HepG2 (cell line): ENCODE data around the gene TPI1. TPM values are rescaled to one million over a fixed set of nuclear protein-coding genes. Genes with fewer than 3 reads are reported as not detected.

Experiments
- ARHGAP35 ChIP-seq: sonication (generic); formaldehyde crosslinking; IDR thresholded peaks from 2 replicates; pipeline ENCODE4 v1.9.0; 2022; ENCODE audit warnings: mild to moderate bottlenecking, inconsistent platforms, moderate library complexity, missing genetic modification reagents, borderline replicate concordance
- ATM ChIP-seq: fragments of 450-650 bp; IDR thresholded peaks from 2 replicates; pipeline ENCODE4 v1.7.1; 2017; ENCODE audit warnings: mild to moderate bottlenecking, borderline replicate concordance
- DNMT3B ChIP-seq: conservative IDR thresholded peaks from 2 replicates; pipeline ENCODE4 v1.6.1; 2016; ENCODE audit warnings: missing biosample characterization, control low read depth
- HINFP ChIP-seq: sonication (generic); formaldehyde crosslinking; IDR thresholded peaks from 2 replicates; pipeline ENCODE4 v1.4.0; 2020; ENCODE audit warnings: low read depth, mild to moderate bottlenecking, missing genetic modification reagents
- KDM6A ChIP-seq: IDR thresholded peaks from 2 replicates; pipeline ENCODE4 v1.6.1; 2016; ENCODE audit warnings: low read depth
- KLF6 ChIP-seq: IDR thresholded peaks from 2 replicates; pipeline ENCODE4 v1.8.0; 2016; ENCODE audit warnings: missing biosample characterization, missing genetic modification reagents
- NR2F6 ChIP-seq, 2 experiments: IDR thresholded peaks; 2 replicates each; pipeline ENCODE4 v1.6.1; 2016; ENCODE audit warnings: antibody characterized with exemption in 1 of 2, mild to moderate bottlenecking in 1 of 2
- NRL ChIP-seq: sonication (generic); formaldehyde crosslinking; IDR thresholded peaks from 2 replicates; pipeline ENCODE4 v1.5.0; 2020; ENCODE audit warnings: missing genetic modification reagents, mild to moderate bottlenecking, moderate library complexity, borderline replicate concordance
- POLR2A ChIP-seq, 2 experiments: IDR thresholded peaks; 2 replicates each; pipeline ENCODE4 v1.6.1; 2011; ENCODE audit warnings: low read depth in 2 of 2, low read length in 2 of 2, mild to moderate bottlenecking in 1 of 2, moderate library complexity in 1 of 2; ENCODE audit not compliant: insufficient read depth in 1 of 2
- SPEN ChIP-seq: sonication (generic); formaldehyde crosslinking; IDR thresholded peaks from 2 replicates; pipeline ENCODE4 v1.5.1; 2020; ENCODE audit warnings: low read depth, mild to moderate bottlenecking, missing genetic modification reagents
- TCF12 ChIP-seq, 2 experiments: fragments of 450-650 bp in 1 of 2; sonication (generic) in 1 of 2; formaldehyde crosslinking in 1 of 2; IDR thresholded peaks; 2 replicates each; pipeline versions ENCODE4 v1.6.1 to v1.8.0; 2017 to 2022; ENCODE audit warnings: antibody characterized with exemption in 1 of 2, mild to moderate bottlenecking in 1 of 2, missing genetic modification reagents in 1 of 2, moderate library complexity in 1 of 2
- ZNF18 ChIP-seq: sonication (generic); formaldehyde crosslinking; IDR thresholded peaks from 2 replicates; pipeline ENCODE4 v1.8.0; 2022; ENCODE audit warnings: mild to moderate bottlenecking, missing genetic modification reagents; ENCODE audit not compliant: insufficient replicate concordance
- ZNF446 ChIP-seq: sonication (generic); formaldehyde crosslinking; IDR thresholded peaks from 2 replicates; pipeline ENCODE4 v1.5.0; 2020; ENCODE audit warnings: mild to moderate bottlenecking, missing genetic modification reagents
- ZNF530 ChIP-seq: sonication (generic); formaldehyde crosslinking; IDR thresholded peaks from 2 replicates; pipeline ENCODE4 v1.5.0; 2020; ENCODE audit warnings: low read depth, mild to moderate bottlenecking, missing genetic modification reagents
- ZNF546 ChIP-seq: sonication (generic); formaldehyde crosslinking; conservative IDR thresholded peaks from 2 replicates; pipeline ENCODE4 v1.8.1; 2023; ENCODE audit warnings: mild to moderate bottlenecking, missing genetic modification reagents
- ZNF615 ChIP-seq: sonication (generic); formaldehyde crosslinking; IDR thresholded peaks from 2 replicates; pipeline ENCODE4 v1.5.0; 2020; ENCODE audit warnings: mild to moderate bottlenecking, missing genetic modification reagents, borderline replicate concordance
- ZSCAN31 ChIP-seq: sonication (generic); formaldehyde crosslinking; IDR thresholded peaks from 2 replicates; pipeline ENCODE4 v1.5.0; 2020; ENCODE audit warnings: low read depth, mild to moderate bottlenecking, missing genetic modification reagents
- polyA plus RNA-seq, 8 experiments: library from polyadenylated mRNA; depleted of rRNA in 3 of 8; stranded (reverse) in 7 of 8; unstranded in 1 of 8; fragments of >200 nt; fragmentation: Illumina TruSeq in 4 of 8; extraction: Trizol in 4 of 8; gene quantifications; 2 replicates each; pipeline versions ENCODE4 v1.2.1 to v1.2.3, GENCODE V29; 2011 to 2016; ENCODE audit warnings: low read depth in 4 of 8, missing spikeins in 1 of 8, mixed read lengths in 1 of 8; ENCODE audit not compliant: insufficient read depth in 1 of 8
- total RNA-seq, 5 experiments: library from RNA; depleted of rRNA; stranded (reverse); fragments of >200 nt; fragmentation: Illumina TruSeq; extraction: Trizol; gene quantifications; 2 replicates each; pipeline ENCODE4 v1.2.3, GENCODE V29; 2016; ENCODE audit warnings: low read depth in 1 of 5
- TF ChIP-seq, protein P1 (sequence below): sonication (generic); formaldehyde crosslinking; IDR thresholded peaks from 2 replicates; pipeline ENCODE4 v1.4.0; 2020; ENCODE audit warnings: missing genetic modification reagents, borderline replicate concordance
- TF ChIP-seq, protein P2 (sequence below): sonication (generic); IDR thresholded peaks from 2 replicates; pipeline ENCODE4 v1.6.1; 2016; ENCODE audit warnings: low read depth, borderline replicate concordance

Gene TPI1
- total and polyA plus RNA-seq, 2 of the 13 experiments (the other 11 are each of a cell fraction or from before 2014, with no cell fraction given) = 945 to 2,535 TPM

DNA sequence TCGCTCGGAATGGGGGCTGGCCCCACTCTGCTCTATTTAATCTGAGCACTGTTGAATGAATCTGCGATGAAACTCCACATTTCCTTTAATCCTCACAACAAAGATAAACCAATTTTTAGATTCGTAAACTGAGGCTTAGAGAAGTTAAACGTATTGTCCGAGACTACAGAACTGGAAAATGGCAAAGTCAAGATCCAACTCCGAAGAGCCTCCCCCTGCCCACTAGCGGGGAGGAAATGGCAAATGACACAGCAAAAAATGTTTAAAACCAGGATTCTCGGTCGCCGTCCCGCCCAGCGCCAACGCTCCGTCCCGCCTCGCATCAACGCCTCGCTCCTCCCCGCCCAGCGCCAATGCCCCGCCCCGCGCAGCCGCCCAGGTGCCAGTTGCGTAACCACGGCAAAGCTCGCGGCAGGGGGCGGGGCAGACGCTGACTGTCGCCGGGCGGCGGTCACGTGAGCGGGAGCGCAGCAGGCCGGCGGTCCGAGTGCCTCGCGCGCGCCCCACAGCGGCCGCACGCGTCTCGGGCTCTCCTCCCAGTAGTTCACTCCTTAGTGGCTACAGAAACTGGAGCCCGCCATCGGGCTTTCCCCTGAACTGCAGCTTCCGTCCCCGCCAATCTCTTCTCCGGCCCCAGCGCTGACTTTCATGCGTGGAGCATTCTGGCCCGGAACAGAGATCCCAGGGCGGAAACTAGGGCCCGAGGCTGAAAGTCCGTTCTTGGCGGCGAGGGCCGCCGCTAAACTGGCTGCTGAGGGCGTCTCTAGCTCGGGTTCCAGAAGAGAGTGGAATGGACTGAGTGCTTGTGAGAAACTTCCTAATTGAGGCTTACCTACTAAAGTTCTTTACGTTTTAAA is 23.7 kb downstream of the TPI1 start (continued):
- TF ChIP-seq ZNF18 (no peak), ZNF530 (CRISPR knock-in tag) (no peak), NRL (peak; percentile 54; the same call in 1 of the 2 replicates), ARHGAP35 (CRISPR knock-in tag) (0 out of 2 replicates have a peak, but pooled peaks have one; percentile 35), DNMT3B (0 out of 2 replicates have a peak, but pooled peaks have one; percentile 27), NR2F6 (IDR thresholded peaks at IDR 0.05) (no peak), NR2F6 (CRISPR knock-in tag; IDR thresholded peaks at IDR 0.05) (peak; percentile 22; the same call in 1 of the 2 replicates), HINFP (CRISPR knock-in tag) (peak; percentile 80; the same call in 1 of the 2 replicates), SPEN (CRISPR knock-in tag) (peak; percentile 95), ZNF546 (CRISPR knock-in tag) (peak; percentile 80; the same call in 1 of the 2 replicates), TCF12 (IDR thresholded peaks at IDR 0.05) (no peak), TCF12 (CRISPR knock-in tag; IDR thresholded peaks at IDR 0.05) (peak; percentile 61; the same call in 1 of the 2 replicates), ZNF446 (CRISPR knock-in tag) (no peak), ZNF615 (CRISPR knock-in tag) (no peak), ZSCAN31 (peak; percentile 73), KLF6 (CRISPR knock-in tag) (0 out of 2 replicates have a peak, but pooled peaks have one; percentile 40), POLR2A (IDR thresholded peaks at IDR 0.05; ENCODE audit: insufficient read depth in 1 of 2, low read depth in 2 of 2, low read length in 2 of 2) (peak; percentile 73 to 78), ATM (no peak), KDM6A (CRISPR knock-in tag) (peak; percentile 34; the same call in 1 of the 2 replicates)
- TF ChIP-seq, protein P1, sequence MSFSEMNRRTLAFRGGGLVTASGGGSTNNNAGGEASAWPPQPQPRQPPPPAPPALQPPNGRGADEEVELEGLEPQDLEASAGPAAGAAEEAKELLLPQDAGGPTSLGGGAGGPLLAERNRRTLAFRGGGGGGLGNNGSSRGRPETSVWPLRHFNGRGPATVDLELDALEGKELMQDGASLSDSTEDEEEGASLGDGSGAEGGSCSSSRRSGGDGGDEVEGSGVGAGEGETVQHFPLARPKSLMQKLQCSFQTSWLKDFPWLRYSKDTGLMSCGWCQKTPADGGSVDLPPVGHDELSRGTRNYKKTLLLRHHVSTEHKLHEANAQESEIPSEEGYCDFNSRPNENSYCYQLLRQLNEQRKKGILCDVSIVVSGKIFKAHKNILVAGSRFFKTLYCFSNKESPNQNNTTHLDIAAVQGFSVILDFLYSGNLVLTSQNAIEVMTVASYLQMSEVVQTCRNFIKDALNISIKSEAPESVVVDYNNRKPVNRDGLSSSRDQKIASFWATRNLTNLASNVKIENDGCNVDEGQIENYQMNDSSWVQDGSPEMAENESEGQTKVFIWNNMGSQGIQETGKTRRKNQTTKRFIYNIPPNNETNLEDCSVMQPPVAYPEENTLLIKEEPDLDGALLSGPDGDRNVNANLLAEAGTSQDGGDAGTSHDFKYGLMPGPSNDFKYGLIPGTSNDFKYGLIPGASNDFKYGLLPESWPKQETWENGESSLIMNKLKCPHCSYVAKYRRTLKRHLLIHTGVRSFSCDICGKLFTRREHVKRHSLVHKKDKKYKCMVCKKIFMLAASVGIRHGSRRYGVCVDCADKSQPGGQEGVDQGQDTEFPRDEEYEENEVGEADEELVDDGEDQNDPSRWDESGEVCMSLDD = no peak; the same call in 1 of the 2 replicates
- TF ChIP-seq, protein P2, sequence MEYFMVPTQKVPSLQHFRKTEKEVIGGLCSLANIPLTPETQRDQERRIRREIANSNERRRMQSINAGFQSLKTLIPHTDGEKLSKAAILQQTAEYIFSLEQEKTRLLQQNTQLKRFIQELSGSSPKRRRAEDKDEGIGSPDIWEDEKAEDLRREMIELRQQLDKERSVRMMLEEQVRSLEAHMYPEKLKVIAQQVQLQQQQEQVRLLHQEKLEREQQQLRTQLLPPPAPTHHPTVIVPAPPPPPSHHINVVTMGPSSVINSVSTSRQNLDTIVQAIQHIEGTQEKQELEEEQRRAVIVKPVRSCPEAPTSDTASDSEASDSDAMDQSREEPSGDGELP = peak; percentile 64; the same call in 1 of the 2 replicates
